H9 (cell line): ENCODE results near the gene GNPTAB. TPM values are rescaled to one million over a fixed set of nuclear protein-coding genes. Genes with fewer than 3 reads are reported as not detected.
A peak's percentile ranks its signal among the peaks of the same experiment; 100 is the strongest.

Source experiments
- DNase-seq: peaks from one replicate; pipeline ENCODE4 v3.0.0-alpha.2; 2017
- H2AFZ ChIP-seq: one replicate; pipeline ENCODE4 v1.6.1; 2013; ENCODE audit warnings: mild to moderate bottlenecking, low read length, control low read depth, moderate library complexity
- H2AK5ac ChIP-seq: 2 replicates; pipeline ENCODE4 v1.6.1; 2013; ENCODE audit warnings: low read length, control low read depth, mixed read lengths; ENCODE audit not compliant: insufficient read length
- H2BK120ac ChIP-seq: one replicate; pipeline ENCODE4 v1.6.1; 2013; ENCODE audit warnings: low read depth, mild to moderate bottlenecking, low read length, control low read depth, inconsistent platforms; ENCODE audit not compliant: poor library complexity, severe bottlenecking
- H2BK12ac ChIP-seq: 2 replicates; pipeline ENCODE4 v1.6.1; 2013; ENCODE audit warnings: low read length, control low read depth, mixed read lengths, low read depth; ENCODE audit not compliant: insufficient read length
- H2BK15ac ChIP-seq: 2 replicates; pipeline ENCODE4 v1.6.1; 2013; ENCODE audit warnings: low read depth, low read length, control low read depth
- H2BK20ac ChIP-seq: one replicate; pipeline ENCODE4 v1.6.1; 2013; ENCODE audit warnings: low read depth, mild to moderate bottlenecking, low read length, control low read depth, inconsistent platforms; ENCODE audit not compliant: poor library complexity, severe bottlenecking
- H2BK5ac ChIP-seq: 2 replicates; pipeline ENCODE4 v1.6.1; 2013; ENCODE audit warnings: low read length, control low read depth, mixed read lengths; ENCODE audit not compliant: insufficient read length
- H3K14ac ChIP-seq: 2 replicates; pipeline ENCODE4 v1.6.1; 2013; ENCODE audit warnings: low read length, control low read depth; ENCODE audit not compliant: insufficient read depth
- H3K18ac ChIP-seq: 2 replicates; pipeline ENCODE4 v1.6.1; 2013; ENCODE audit warnings: low read depth, mild to moderate bottlenecking, mixed read lengths, low read length, control low read depth; ENCODE audit not compliant: insufficient read length
- H3K23ac ChIP-seq: 2 replicates; pipeline ENCODE4 v1.6.1; 2013; ENCODE audit warnings: low read length, control low read depth, mixed read lengths, low read depth; ENCODE audit not compliant: insufficient read length
- H3K23me2 ChIP-seq: 2 replicates; pipeline ENCODE4 v1.6.1; 2013; ENCODE audit warnings: low read depth, mild to moderate bottlenecking, mixed read lengths, low read length, control low read depth; ENCODE audit not compliant: insufficient read length, poor library complexity, severe bottlenecking
- H3K27ac ChIP-seq: 2 replicates; pipeline ENCODE4 v1.5.1; 2013; ENCODE audit warnings: low read length, control low read depth, mixed read lengths, low read depth; ENCODE audit not compliant: insufficient read length
- H3K27me3 ChIP-seq: 2 replicates; pipeline ENCODE4 v1.6.1; 2013; ENCODE audit warnings: low read length, control low read depth, inconsistent platforms; ENCODE audit not compliant: insufficient read depth
- H3K4ac ChIP-seq: 2 replicates; pipeline ENCODE4 v1.6.1; 2013; ENCODE audit warnings: low read depth, mild to moderate bottlenecking, control low read depth, inconsistent platforms, low read length, moderate library complexity
- H3K4me1 ChIP-seq: 2 replicates; pipeline ENCODE4 v1.6.1; 2013; ENCODE audit warnings: low read length, control low read depth, inconsistent platforms; ENCODE audit not compliant: insufficient read depth
- H3K4me2 ChIP-seq: 2 replicates; pipeline ENCODE4 v1.6.1; 2013; ENCODE audit warnings: low read length, control low read depth, mixed read lengths; ENCODE audit not compliant: insufficient read length, insufficient read depth
- H3K56ac ChIP-seq: 2 replicates; pipeline ENCODE4 v1.6.1; 2013; ENCODE audit warnings: low read depth, mild to moderate bottlenecking, mixed read lengths, low read length, control low read depth; ENCODE audit not compliant: insufficient read length
- H3K79me1 ChIP-seq: 2 replicates; pipeline ENCODE4 v1.6.1; 2013; ENCODE audit warnings: low read depth, mild to moderate bottlenecking, moderate library complexity, low read length, control low read depth, inconsistent platforms; ENCODE audit not compliant: insufficient read depth, poor library complexity, severe bottlenecking
- H3K79me2 ChIP-seq: 2 replicates; pipeline ENCODE4 v1.6.1; 2013; ENCODE audit warnings: low read length, control low read depth, inconsistent platforms; ENCODE audit not compliant: insufficient read depth
- H3K9ac ChIP-seq: 2 replicates; pipeline ENCODE4 v1.6.1; 2013; ENCODE audit warnings: low read length, control low read depth, mixed read lengths; ENCODE audit not compliant: insufficient read length; ENCODE audit errors: extremely low read depth
- H3K9me3 ChIP-seq: one replicate; pipeline ENCODE4 v1.6.1; 2013; ENCODE audit warnings: low read depth, low read length, inconsistent platforms; ENCODE audit not compliant: control insufficient read depth
- H3T11ph ChIP-seq: one replicate; pipeline ENCODE4 v1.6.1; 2013; ENCODE audit warnings: mild to moderate bottlenecking, low read length, control low read depth, inconsistent platforms
- H4K20me1 ChIP-seq: one replicate; pipeline ENCODE4 v1.6.1; 2013; ENCODE audit not compliant: control insufficient read depth, insufficient read length, insufficient read depth
- H4K5ac ChIP-seq: 2 replicates; pipeline ENCODE4 v1.6.1; 2013; ENCODE audit warnings: low read depth, mild to moderate bottlenecking, mixed read lengths, low read length, control low read depth; ENCODE audit not compliant: insufficient read length
- H4K8ac ChIP-seq: replicated peaks from 2 replicates; pipeline ENCODE4 v1.6.1; 2013; ENCODE audit warnings: low read length, control low read depth, mixed read lengths, low read depth; ENCODE audit not compliant: insufficient read length
- H4K91ac ChIP-seq: 2 replicates; pipeline ENCODE4 v1.6.1; 2013; ENCODE audit warnings: low read depth, mild to moderate bottlenecking, moderate library complexity, mixed read lengths, low read length, control low read depth; ENCODE audit not compliant: insufficient read length
- H3K27ac Mint-ChIP-seq, 3 experiments: 2 replicates in 2 of 3; 3 replicates in 1 of 3; pipeline ENCODE4 v1.8.0; 2020 to 2021; ENCODE audit warnings: mixed read lengths in 3 of 3, mild to moderate bottlenecking in 1 of 3, moderate library complexity in 1 of 3
- H3K27me3 Mint-ChIP-seq: 2 replicates; pipeline ENCODE4 v1.8.0; 2021; ENCODE audit warnings: low read depth, mild to moderate bottlenecking, moderate library complexity, mixed read lengths
- H3K36me3 Mint-ChIP-seq, 3 experiments: 2 replicates in 2 of 3; 3 replicates in 1 of 3; pipeline ENCODE4 v1.8.0; 2020 to 2021; ENCODE audit warnings: low read depth in 3 of 3, mixed read lengths in 3 of 3; ENCODE audit not compliant: insufficient read depth in 1 of 3
- H3K4me1 Mint-ChIP-seq, 2 experiments: 2 replicates each; pipeline ENCODE4 v1.8.0; 2020; ENCODE audit warnings: mixed read lengths in 2 of 2
- H3K4me3 Mint-ChIP-seq, 2 experiments: 2 replicates in 1 of 2; 3 replicates in 1 of 2; pipeline ENCODE4 v1.8.0; 2020 to 2021; ENCODE audit warnings: mild to moderate bottlenecking in 2 of 2, mixed read lengths in 2 of 2, moderate library complexity in 1 of 2
- H3K9me3 Mint-ChIP-seq, 2 experiments: 2 replicates in 1 of 2; 3 replicates in 1 of 2; pipeline ENCODE4 v1.8.0; 2020; ENCODE audit warnings: mild to moderate bottlenecking in 2 of 2, mixed read lengths in 2 of 2, moderate library complexity in 1 of 2
- CTCF ChIP-seq: fragments of 200-600 bp; sonication (generic); conservative IDR thresholded peaks from 3 replicates; pipeline ENCODE4 v1.8.0; 2021; ENCODE audit warnings: antibody characterized with exemption, mild to moderate bottlenecking
- WGBS: extraction: QIAGEN DNeasy Blood & Tissue Kit; methylation state at CpG from one replicate; pipeline ENCODE4 v1.1.7; 2013; ENCODE audit warnings: missing lambda C conversion rate, low lambda C conversion rate, mixed read lengths; ENCODE audit not compliant: insufficient read length; ENCODE audit errors: extremely low coverage; 5-methylcytosine and 5-hydroxymethylcytosine counted together
- total RNA-seq: library from RNA; stranded (reverse); gene quantifications from 2 replicates; pipeline ENCODE4 v1.2.1, GENCODE V29; 2021

GNPTAB gene
- total RNA-seq, 1 experiment from 2014 or later, result 44.3 TPM

- Histone ChIP-seq H2BK12ac (no peak overlapping the region), H2AFZ (no peak overlapping the region), H3K27me3 (no peaks in the 10 kb centered on the region), H4K8ac (no peak overlapping the region), H3K79me1 (no peaks in the 10 kb centered on the region), H3K9ac (no peak overlapping the region), H2BK15ac (no peak overlapping the region), H3K14ac (no peak overlapping the region; the same call in 1 of the 2 replicates), H3T11ph (no peak overlapping the region), H3K4me1 (no peaks in the 10 kb centered on the region; the same call in 1 of the 2 replicates), H2BK20ac (no peak overlapping the region), H3K56ac (no peak overlapping the region), H4K91ac (no peak overlapping the region), H3K27ac (no peak overlapping the region), H3K4ac (no peak overlapping the region), H2BK120ac (no peak overlapping the region), H4K5ac (no peak overlapping the region), H2BK5ac (no peak overlapping the region), H2AK5ac (no peak overlapping the region), H3K23ac (no peak overlapping the region), H3K9me3 (no peaks in the 10 kb centered on the region), H4K20me1 (no peaks in the 10 kb centered on the region), H3K4me2 (no peak overlapping the region), H3K23me2 (no peaks in the 10 kb centered on the region), H3K18ac (no peak overlapping the region), H3K79me2 (no peaks in the 10 kb centered on the region)
- Mint-ChIP-seq H3K27ac (no peak overlapping the region), H3K9me3 (peaks cover 14 to 15% of the 10 kb centered on the region in 2 experiments; a peak in 4 of 5 replicates), H3K36me3 (peaks cover 0 to 6% (median 2%) of the 10 kb centered on the region in 3 experiments; a peak in 3 of 7 replicates), H3K27me3 (peaks cover 5% of the 10 kb centered on the region; the same call in 1 of the 2 replicates), H3K4me3 (no peak overlapping the region), H3K4me1 (peaks cover 3 to 5% of the 10 kb centered on the region in 2 experiments; a peak in 2 of 4 replicates)
- TF ChIP-seq CTCF, result no peak
- DNase-seq, result peak; percentile 36
- WGBS, result no CpG with 5 or more reads among the region's 13 CpGs
Observed at GRCh38 chr12:101866615-101867373, 36.0 kb upstream of the GNPTAB start.
